ENCODE data around the gene METAP1. TPM values are rescaled to one million over a fixed set of nuclear protein-coding genes. Genes with fewer than 3 reads are reported as not detected.
A peak's percentile ranks its signal among the peaks of the same experiment; 100 is the strongest.

METAP1 gene
- total RNA-seq, 2 experiments from 2014 or later = 25.1 to 26.6 TPM

GRCh38 chr4:98998551-98998950 is 3.0 kb downstream of the METAP1 start:
- ATAC-seq (ENCODE audit: poor library complexity) = no peak
- Mint-ChIP-seq H3K4me1 (ENCODE audit: low read depth) (peaks cover 63% of the 10 kb centered on the region), H3K27me3 (no peaks in the 10 kb centered on the region), H3K27ac (no peak overlapping the region), H3K9me3 (no peaks in the 10 kb centered on the region), H3K36me3 (ENCODE audit: low read depth) (peaks cover 4% of the 10 kb centered on the region), H3K4me3 (peak overlapping the region; percentile 26)
- TF ChIP-seq CTCF (IDR thresholded peaks at IDR 0.05) = no peak
- H3K27ac ChIP-seq (ENCODE audit: low read depth in 1 of 2, low read length in 2 of 2) = no peak overlapping the region
- H3K4me3 ChIP-seq (ENCODE audit: low read length) = no peak overlapping the region
- H3K36me3 ChIP-seq (ENCODE audit: insufficient read depth, low read length) = no peaks in the 10 kb centered on the region
- H3K27me3 ChIP-seq (ENCODE audit: control insufficient read depth in 1 of 2, insufficient read depth in 2 of 2, low read length in 2 of 2) = no peaks in the 10 kb centered on the region
- no peak for DNase-seq
- no peaks in the 10 kb centered on the region for H3K9me3 ChIP-seq (ENCODE audit: control insufficient read depth in 1 of 2, insufficient read depth in 1 of 2, low read length in 2 of 2)
- ChIA-PET POLR2A (interaction anchor here (1.8 kb wide), 1 partner anchor 45 kb away, joined by 8 read pairs; no protein-coding TSS in a partner anchor), CTCF (no interaction called here)
- H3K4me1 ChIP-seq (ENCODE audit: insufficient read depth, low read length) = peaks cover 26% of the 10 kb centered on the region
- intact Hi-C loops (cut with DNase I, micrococcal nuclease) = loop anchor here (5.0 to 10.0 kb wide), 10 partner anchors 34 to 949 kb away; partner anchors contain the start of genes RAP1GDS1 (in 2 of the 2), DNAJB14 (in 1 of the 2), LAMTOR3 (in 1 of the 2) and STPG2 (in 1 of the 2)

- intact Hi-C loops (cut with DNase I, micrococcal nuclease) = no loop called here
- no peaks in the 10 kb centered on the region for H3K27me3 Mint-ChIP-seq
- H3K9me3 Mint-ChIP-seq = no peaks in the 10 kb centered on the region
- peaks cover 71% of the 10 kb centered on the region for H3K4me1 Mint-ChIP-seq (ENCODE audit: low read depth)
- no peak for ATAC-seq (ENCODE audit: poor library complexity)
- Histone ChIP-seq H3K4me3 (ENCODE audit: low read length) (no peak overlapping the region), H3K4me1 (ENCODE audit: insufficient read depth, low read length) (peaks cover 5% of the 10 kb centered on the region), H3K36me3 (ENCODE audit: insufficient read depth, low read length) (no peaks in the 10 kb centered on the region), H3K27me3 (ENCODE audit: control insufficient read depth in 1 of 2, insufficient read depth in 2 of 2, low read length in 2 of 2) (no peaks in the 10 kb centered on the region), H3K27ac (ENCODE audit: low read depth in 1 of 2, low read length in 2 of 2) (no peak overlapping the region), H3K9me3 (ENCODE audit: control insufficient read depth in 1 of 2, insufficient read depth in 1 of 2, low read length in 2 of 2) (no peaks in the 10 kb centered on the region)
- H3K27ac Mint-ChIP-seq = peak overlapping the region; percentile 54
- ChIA-PET CTCF (interaction anchor here (1.1 kb wide), 1 partner anchor 36 kb away, joined by 3 read pairs; no protein-coding TSS in a partner anchor), POLR2A (no interaction called here)
- peaks cover 14% of the 10 kb centered on the region for H3K36me3 Mint-ChIP-seq (ENCODE audit: low read depth)
- no peak for DNase-seq
- no peak for TF ChIP-seq CTCF (IDR thresholded peaks at IDR 0.05)
- H3K4me3 Mint-ChIP-seq = no peak overlapping the region
Measured at GRCh38 chr4:99002279-99002678, 6.8 kb downstream of the METAP1 start.

- no peak for DNase-seq
- ChIA-PET CTCF (interaction anchor here (1.4 to 1.8 kb wide), 2 partner anchors 13 to 41 kb away, joined by 3 to 14 read pairs; partner anchors contain the start of gene METAP1), POLR2A (interaction anchor here (1.1 kb wide), 1 partner anchor 13 kb away, joined by 3 read pairs; no protein-coding TSS in a partner anchor)
- no peaks in the 10 kb centered on the region for H3K27me3 ChIP-seq (ENCODE audit: control insufficient read depth in 1 of 2, insufficient read depth in 2 of 2, low read length in 2 of 2)
- no peak for TF ChIP-seq CTCF (IDR thresholded peaks at IDR 0.05)
- H3K27ac ChIP-seq (ENCODE audit: low read depth in 1 of 2, low read length in 2 of 2) = no peak overlapping the region
- H3K4me3 ChIP-seq (ENCODE audit: low read length) = no peak overlapping the region
- H3K36me3 ChIP-seq (ENCODE audit: insufficient read depth, low read length) = no peaks in the 10 kb centered on the region
- peaks cover 67% of the 10 kb centered on the region for H3K4me1 Mint-ChIP-seq (ENCODE audit: low read depth)
- H3K9me3 ChIP-seq (ENCODE audit: control insufficient read depth in 1 of 2, insufficient read depth in 1 of 2, low read length in 2 of 2) = peaks cover 0 to 4% of the 10 kb centered on the region in 2 experiments
- H3K27ac Mint-ChIP-seq = no peak overlapping the region
- peaks cover 51% of the 10 kb centered on the region for H3K36me3 Mint-ChIP-seq (ENCODE audit: low read depth)
- ATAC-seq (ENCODE audit: poor library complexity) = no peak
- no peak overlapping the region for H3K4me3 Mint-ChIP-seq
- no peaks in the 10 kb centered on the region for H3K27me3 Mint-ChIP-seq
- H3K4me1 ChIP-seq (ENCODE audit: insufficient read depth, low read length) = no peaks in the 10 kb centered on the region
- intact Hi-C loops (cut with DNase I, micrococcal nuclease) = no loop called here
- peaks cover 5% of the 10 kb centered on the region for H3K9me3 Mint-ChIP-seq
Measured at GRCh38 chr4:99008051-99008450, 12.5 kb downstream of the METAP1 start.

Measured in CD4-positive, alpha-beta T cell (primary cell).